T-helper 1 cell (primary cell): ENCODE data around the gene SPPL3.
"Not testable (repeated sequence)": the region's sequence is repeated elsewhere in the genome, so short reads cannot be mapped to it uniquely, and the experiment has no call there.

Experiments
- DNase-seq, 5 donors: peaks; one replicate each; pipeline ENCODE4 v3.0.0-alpha.2; 2012 to 2020

Gene SPPL3

DNA sequence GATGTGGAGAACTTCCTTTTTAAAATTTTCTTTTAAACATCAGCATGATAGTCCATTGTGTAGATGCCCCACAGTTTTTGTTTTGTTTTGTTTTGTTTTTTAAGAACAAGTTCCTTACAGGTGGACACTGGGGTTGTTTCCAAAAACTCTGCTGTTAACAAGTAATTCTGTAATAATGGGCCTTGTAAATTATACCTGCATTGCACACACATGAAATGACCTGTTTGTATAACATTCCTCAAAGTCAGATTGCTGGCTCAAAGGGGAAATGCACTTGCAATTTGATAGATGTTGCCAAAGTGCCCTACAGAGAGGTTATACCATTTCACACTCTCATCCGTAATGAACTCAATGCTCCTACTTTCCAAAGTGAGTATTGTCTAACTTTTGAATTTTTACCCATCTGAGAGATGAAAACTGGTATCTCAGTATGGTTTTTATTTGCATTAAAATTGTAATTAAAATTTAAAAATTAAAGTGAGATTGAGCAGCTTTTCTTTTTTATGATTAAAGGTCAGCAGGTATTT lies 89.2 kb downstream of the SPPL3 start:
- DNase-seq: no peak

DNA sequence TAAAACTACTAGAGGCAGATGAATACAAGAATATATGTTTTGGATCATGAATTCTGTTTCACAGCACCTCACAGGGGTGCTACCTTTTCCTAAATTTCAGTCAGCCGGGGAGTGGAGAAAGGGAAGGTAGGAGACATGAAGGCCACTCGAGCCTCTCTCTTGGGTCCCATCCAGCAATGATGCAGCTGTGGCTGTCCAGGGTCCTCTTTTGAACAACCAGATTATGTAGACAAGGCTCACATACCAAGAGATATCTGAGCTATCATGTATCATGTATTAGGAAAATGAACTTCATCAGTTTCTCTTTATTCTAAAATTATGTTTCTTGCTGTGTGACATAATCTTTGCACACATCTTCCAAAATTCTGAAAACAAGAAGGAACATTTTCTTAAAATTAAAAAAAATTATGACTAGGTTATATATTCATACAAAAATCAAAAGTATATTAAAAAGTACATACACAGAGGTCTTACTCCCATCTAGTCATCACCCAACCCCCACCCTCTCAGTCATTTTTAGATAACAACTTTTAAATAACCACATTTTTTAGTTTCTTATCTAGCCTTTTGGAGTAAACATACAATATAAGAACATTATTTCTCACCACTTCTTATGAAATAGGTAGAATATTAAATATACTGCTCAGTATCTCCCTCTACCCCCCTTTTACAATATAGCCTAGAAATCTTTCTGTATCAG lies 89.8 kb downstream of the SPPL3 start:
- DNase-seq: no peak

DNA sequence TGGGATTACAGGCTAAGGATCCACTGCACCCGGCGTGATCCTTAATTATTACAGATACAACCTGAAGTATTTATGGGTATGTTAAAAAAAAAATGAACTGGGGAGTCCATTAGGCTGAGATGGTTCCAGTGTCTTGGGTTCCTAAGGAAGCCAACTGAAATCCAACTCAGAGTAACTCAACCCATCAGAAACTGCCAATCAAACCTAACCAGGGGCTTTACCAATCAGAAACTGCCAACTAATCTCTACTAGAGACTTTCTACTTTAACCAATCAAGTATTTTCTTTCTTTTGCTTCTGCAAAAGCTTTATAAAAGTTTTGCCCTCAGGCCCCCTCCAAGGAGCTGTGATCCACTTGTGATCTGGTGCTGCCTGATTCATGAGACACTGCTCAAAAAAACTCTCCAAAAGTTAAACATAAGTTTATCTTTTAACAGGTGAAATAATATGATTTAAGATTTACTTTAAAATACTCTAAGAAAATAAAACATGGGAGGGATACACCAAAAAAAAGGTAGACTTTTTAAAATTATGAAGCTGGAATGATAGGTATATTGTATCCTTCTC lies 90.5 kb downstream of the SPPL3 start:
- DNase-seq: no peak

DNA sequence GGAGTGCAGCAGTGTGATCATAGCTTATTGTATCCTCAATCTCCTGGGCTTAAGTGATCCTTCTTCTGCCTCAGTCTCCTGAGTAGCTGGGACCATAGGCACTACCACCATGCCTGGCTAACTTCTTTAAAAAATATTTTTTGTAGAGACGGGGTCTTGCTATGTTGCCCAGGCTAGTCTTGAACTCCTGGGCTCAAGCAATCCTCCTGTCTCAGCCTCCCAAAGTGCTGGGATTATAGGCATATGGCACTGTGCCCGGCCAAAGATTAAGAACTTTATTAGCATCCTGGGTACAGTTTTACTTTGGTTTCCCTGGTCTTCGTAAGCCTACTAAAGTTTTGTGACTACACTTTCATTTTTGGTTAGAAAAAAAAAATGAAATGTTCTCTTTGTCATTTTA lies 94.1 kb downstream of the SPPL3 start:
- DNase-seq: no peak

DNA sequence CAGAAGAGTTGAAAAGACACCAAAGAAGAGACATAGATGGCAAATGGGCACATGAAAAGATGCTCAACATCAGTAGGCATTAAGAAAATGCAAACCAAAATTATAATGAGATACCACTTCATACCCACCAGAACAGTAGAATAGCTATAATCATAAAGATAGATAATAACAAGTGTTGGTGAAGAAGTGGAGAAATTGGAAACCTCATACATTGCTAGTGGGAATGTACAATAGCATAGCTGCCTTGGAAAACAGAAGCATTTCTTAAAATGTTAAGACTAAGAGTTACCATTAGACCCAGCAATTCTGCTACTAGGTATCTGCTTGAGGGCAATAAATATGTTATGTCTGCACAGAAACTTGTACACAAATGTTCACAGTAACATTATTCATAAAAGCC lies 99.7 kb downstream of the SPPL3 start:
- DNase-seq: no peak

DNA sequence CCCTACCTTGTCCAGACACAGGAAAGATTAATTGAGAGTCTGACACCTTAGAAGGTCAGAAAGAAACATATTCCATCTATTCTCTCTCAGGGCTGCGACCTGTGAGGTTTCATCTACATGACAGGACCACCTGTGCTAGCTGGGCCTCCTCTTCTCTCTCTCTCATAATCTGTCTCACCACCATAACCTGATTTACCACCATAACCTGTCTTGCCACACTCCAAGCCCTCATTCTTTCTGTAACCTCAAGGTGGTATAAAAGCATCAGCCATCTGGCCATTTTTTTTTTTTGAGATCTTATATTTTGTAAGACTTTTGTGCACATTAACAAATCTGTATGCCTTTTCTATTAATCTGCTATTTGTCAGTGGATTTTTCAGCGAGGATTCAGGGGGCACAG lies 103.0 kb downstream of the SPPL3 start:
- no peak for DNase-seq

DNA sequence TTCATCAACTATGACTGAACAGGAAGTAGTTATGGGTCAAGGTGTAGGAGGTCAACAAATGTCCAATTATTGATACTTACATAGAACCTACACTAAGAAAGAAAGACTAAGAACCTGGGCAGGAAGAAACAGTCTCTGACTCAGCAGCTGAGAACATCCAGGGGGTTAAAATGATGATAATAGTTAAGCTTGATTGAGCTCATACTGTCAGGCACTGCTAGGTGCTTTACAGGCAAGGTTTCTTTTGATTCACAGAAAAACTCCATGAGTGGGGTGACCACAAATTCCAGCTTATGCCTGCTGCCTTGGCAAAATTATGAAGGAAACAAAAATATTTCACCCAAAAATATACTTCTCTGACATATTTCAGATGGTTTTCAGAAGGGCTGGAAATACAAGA lies 103.5 kb downstream of the SPPL3 start:
- DNase-seq: no peak

DNA sequence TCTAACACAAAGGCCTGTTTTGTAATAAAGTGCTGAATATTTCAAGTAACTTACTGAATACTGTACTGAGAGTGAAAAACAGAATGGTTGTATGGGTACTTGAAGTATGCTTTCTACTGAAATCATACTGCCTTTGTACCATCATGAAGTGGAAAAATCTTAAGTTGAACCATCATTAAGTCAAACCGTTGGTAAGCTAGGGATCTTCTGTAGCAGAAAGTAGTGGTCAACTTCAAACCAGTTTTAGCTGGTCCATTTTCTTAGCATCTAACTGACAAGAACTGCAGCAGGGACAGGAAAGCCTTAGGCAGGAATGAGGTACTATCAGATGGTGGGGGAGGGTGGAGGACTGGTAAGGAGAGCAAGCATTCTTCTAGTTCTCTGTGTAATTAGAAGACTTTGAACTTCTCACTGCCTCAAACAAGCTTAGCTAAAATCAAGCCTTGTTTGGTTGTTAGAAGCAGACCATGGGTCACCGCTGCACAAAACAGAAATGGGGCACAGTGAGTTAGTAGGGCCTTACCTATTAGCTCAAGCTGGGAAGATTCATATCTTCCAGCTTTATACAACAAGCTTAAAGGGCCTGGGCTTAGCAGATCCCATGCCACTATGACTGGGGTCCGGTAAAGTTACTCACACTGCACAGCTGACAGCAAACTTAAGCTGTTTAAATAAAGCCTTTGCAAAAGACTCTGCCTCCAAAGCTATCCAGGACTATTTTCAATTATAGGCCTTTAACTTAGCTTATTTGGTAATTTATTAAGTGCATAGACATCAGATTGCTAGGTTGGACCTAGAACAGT lies 104.7 kb downstream of the SPPL3 start:
- no peak for DNase-seq

DNA sequence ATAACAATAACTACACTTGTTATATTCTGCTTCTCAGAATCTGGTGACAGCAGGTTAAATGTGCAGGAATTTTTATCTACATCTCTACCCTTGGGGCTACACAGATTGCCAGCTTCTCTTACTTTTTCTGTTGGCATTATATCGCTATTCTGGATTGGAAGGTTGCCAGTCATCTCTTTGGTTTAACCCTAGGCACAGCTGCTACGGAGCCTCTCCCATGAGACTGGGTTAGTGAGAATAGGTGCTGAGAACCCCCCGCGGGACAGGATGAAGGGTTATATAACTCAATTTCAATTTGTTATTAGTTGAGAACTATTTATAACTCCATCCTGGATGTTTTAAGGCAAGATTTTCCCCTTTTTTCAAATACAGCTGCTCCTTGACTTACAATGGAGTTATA lies 105.5 kb downstream of the SPPL3 start:
- no peak for DNase-seq

DNA sequence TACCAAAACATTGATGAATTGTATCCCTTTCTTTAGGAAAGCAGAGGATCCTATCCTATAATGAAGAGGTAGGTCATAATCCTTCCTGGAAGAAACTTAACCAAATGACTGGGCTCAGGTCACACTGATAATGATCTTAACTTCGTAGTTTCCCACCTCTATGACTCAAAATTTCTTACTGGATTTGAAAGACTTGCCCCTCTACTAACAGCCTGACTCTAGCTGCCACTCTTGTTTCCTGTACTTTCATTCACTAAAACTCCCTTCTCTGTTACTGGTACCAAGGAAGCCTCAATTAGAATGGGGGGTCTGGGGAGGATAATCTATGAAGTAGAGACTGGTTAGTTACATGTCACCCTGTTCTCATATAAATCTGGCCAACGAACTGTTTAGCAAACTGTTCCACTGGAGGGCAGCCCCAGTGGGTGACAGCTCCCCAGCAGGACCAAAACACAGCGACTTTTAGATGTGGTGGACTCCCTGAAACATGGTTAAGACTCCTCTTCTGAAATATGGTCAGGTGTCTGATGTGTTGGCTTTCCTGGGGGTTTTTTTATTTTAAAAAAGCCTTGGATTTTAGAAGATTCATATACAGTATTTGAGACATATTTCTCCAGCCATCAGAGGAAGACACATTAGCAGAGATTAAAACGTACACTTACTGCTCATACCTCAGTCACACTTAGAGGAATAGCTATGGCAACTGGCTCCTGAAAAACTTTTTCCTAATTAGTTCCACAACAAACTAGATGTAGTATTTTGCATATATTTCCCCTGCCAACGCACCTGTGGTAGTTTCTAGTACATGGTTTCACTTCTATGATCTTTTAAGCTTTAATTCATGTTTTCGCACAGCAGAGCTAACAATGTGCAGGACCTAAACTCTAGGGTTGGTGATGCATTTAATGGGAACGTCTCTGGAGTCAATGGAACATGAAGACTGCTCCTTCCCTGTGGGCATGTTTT lies 106.2 kb downstream of the SPPL3 start:
- DNase-seq: peak in 1 of 5 donors; percentile 51

DNA sequence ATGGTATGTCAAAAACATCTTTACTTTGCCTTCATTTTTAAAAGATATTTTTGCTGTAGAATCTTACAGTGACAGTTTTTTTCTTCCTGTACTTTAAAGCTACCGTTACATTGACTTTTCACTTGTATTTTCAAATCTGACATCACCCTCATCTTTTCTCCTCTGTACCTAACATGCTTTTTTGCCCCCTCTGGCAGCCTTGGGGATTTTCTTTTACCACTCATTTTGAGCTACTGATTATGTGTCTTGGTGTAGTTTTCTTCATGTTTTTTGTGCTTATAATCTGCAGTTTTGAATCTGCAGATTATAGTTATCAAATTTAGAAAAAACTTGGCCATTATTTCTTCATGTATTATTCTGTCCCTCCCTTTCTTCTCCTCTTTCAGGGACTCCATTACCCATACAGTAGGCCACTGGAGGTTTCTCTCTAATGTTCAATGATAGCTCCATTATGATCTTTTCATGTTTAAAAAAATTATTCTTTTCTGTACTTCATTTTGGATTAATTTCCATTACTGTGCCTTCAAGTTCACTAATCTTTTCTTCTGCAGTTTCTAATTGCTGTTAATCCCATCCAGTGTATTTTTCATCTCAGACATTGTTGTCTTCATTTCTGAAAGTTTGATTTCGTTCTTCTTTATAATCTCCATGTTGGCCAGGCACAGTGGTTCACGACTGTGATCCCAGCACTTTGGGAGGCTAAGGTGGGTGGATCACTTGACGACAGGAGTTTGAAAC lies 108.5 kb downstream of the SPPL3 start:
- no peak for DNase-seq

DNA sequence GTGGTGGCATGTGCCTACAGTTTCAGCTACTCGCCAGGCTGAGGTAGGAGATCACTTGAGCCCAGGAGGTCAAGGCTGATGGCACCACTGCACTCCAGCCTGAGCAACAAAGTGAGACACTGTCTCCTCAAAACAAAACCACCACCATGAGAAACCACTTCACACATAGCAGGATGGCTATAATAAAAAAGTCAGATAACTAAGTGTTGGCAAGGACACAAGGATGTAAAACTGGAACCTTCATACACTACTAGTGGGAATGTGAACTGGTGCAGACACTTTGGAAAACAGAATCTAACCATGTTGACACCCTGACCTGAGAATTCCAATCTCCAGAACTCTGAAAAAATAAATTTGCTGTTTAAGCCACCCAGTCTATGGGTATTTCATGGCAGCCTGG lies 110.8 kb downstream of the SPPL3 start:
- DNase-seq: no peak

DNA sequence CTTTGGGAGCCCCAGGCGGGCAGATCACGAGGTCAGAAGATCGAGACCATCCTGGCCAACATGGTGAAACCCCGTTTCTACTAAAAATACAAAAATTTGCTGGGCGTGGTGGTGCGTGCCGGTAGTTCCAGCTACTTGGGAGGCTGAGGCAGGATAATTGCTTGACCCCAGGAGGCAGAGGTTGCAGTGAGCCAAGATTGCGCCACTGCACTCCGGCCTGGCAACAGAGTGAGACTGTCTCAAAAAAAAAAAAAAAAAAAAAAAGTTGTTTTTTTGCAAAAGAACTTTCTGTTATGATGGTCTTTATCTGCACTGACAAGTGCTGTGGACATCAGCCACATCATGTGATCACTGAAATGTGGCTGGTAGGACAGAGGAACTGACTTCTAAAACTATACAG lies 111.7 kb downstream of the SPPL3 start:
- DNase-seq: not testable (repeated sequence)

DNA sequence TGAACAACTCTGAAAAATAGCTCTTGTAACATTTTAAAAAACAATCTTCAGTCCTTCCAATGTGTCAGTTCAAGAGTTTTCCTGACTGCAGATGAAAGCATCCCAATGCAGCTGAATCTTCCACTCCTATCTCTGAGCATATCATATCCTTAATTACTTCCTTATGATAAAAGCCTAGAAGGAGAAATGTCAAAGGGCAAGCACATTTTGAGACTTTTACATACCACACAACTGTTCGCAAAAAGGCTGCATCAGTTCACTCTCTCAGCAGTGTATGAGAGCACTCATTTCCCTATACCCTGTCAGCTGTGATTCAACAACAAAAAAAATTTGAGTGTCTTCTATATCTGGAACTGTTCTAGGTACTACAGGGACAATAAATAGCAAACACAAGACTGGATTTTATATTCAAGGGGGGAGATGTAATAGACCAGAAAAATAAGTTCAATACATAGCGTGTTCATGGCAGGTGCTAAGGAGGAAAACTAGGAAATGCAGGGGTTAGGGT lies 112.4 kb downstream of the SPPL3 start:
- no peak for DNase-seq

DNA sequence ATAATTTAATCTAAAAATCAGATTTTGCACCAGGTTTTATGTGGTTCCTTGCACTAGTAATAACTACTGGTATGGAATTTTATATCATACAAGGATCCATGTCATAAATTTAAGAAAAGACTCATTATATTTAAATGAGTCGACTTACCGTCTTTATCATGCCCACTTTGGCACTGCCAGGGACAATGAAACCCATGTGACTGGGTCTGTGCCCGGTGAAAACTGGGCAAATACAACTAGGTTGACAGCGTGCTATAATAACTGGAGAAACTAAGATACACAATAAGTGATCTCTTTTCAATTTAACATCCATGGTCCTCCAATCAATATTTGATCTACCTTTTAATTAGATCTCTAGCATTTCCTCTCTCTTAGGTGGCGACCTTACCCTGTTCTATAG lies 114.0 kb downstream of the SPPL3 start:
- no peak for DNase-seq

DNA sequence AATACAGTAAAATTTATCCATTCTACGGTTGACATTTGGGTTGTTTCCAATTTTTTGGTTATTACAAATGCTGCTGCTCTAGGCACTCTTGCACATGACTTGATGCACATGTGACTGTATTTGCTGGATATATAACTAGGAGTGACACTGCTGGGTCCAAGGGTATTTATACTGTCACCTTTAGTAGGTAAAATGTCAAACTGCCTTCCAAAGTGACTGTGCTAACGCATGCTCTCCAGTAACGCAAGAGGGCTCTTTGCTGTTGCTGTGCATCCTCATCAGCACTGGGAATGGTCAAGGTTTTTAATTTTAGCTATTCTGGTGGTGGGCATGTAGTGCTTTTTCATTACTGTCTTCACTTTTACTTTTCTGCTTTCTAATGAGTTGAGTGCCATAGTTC lies 116.3 kb downstream of the SPPL3 start:
- no peak for DNase-seq

DNA sequence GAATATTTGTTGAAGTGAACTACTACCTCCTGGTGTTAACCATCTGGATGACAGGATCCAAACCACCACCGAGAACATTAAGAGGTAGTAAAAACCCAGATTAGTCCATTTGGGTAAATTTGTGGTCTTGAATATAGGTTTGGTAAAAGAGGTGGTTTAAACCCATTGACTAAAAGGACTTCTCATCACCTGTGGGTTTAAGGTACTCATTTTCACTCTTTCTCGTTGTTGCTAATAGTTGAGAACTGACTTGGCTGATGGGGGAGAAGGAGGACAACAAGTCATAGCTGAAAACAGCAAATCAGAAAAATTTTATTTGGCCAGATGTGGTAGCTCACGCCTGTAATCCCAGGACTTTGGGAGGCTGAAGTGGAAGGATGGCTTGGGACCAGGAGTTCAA lies 119.4 kb downstream of the SPPL3 start:
- DNase-seq: no peak

DNA sequence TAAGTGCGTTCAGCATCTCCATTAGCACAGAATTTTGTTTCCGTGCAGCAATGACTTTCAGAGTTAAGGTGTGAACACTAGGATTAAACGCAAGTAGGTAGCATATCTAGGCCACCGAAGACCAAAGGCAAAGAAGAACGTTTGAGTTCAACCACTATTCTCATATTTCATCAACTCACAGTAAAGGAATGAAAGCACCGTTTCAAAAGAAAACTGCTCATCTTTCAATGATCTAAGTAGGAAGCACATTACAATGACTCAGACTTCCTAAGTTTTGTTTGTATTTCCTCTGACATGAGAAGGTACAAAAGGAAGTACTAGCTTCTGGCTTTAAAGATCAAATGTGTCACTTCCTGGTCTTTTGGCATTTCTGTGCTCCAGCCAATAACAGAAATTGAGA lies 121.0 kb downstream of the SPPL3 start:
- peak in 1 of 5 donors; percentile 59 for DNase-seq

DNA sequence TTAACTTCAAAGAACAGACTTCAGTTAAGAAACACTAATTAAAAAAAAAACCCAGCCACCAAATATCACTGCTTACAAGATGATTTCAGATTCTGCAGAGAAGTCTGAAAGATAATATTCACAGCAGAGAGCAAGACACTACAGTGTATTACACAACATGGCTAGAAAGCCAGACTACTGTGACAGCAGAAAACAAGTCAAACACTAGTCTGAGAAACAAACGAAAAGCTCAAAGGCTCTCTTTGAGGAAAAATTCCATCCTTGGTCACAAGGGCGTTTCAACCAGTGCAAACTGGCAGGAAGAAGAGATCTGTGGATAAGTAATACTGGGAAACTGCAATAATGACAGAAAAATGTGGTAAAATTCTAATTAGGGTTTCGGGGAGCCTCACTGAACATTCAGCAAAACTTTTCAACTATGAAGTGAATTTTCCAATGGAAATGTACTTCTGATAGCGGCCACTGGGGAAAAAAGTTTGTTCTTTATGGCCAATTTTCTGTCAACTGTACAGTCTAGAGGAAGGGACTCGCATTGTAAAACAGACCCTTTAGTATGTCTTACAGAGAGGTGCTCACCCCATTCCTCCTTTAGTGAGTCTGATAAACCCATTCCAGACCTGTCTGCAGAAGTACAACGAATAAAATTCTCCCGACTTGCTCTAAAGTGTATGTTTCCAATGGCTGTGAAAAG lies 128.2 kb downstream of the SPPL3 start:
- no peak for DNase-seq

DNA sequence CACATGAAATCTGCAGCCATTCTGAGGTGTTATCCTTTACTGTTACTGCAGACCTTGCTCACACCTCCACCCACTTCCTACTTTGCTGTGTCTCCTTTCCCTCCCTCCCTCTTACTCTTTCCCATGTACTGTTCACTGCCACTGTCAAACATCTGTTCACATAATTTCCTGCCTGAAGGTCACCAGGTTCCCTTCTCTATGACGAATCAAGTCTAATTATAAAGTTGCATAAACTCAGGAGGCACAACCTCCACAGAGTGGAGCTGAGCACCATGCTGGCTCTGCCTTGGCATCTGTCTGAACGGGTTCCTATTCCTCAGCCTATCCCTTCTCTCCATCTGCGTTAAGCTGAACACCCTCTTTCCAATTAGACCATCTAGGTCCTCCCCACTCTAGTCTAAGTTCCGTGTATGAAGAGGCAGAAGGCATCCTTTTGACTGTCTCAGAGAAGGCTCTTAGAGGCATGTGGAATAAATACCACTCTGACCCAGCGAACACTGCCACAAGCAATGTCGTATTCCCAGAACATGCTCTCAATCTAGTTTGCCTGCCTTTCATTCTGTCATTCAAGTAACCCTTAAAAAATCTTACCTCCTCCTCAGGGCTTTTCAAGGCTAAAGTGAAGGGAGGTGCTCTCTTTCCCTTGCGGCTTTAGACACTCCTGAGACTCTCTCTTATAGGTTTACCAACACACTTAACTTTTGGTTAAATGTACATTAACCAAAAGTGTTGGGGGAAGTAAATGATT lies 129.8 kb downstream of the SPPL3 start:
- no peak for DNase-seq
